ENCODE measurements around the gene ZNF697. TPM values are rescaled to one million over a fixed set of nuclear protein-coding genes. Genes with fewer than 3 reads are reported as not detected.
"Not testable (repeated sequence)": the region's sequence is repeated elsewhere in the genome, so short reads cannot be mapped to it uniquely, and the experiment has no call there.

ZNF697 gene
- total RNA-seq, 1 donor = 14.2 TPM

GRCh38 chr1:119595168-119595567, 52.9 kb downstream of the ZNF697 start:
- TF ChIP-seq, protein P1, sequence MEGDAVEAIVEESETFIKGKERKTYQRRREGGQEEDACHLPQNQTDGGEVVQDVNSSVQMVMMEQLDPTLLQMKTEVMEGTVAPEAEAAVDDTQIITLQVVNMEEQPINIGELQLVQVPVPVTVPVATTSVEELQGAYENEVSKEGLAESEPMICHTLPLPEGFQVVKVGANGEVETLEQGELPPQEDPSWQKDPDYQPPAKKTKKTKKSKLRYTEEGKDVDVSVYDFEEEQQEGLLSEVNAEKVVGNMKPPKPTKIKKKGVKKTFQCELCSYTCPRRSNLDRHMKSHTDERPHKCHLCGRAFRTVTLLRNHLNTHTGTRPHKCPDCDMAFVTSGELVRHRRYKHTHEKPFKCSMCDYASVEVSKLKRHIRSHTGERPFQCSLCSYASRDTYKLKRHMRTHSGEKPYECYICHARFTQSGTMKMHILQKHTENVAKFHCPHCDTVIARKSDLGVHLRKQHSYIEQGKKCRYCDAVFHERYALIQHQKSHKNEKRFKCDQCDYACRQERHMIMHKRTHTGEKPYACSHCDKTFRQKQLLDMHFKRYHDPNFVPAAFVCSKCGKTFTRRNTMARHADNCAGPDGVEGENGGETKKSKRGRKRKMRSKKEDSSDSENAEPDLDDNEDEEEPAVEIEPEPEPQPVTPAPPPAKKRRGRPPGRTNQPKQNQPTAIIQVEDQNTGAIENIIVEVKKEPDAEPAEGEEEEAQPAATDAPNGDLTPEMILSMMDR (IDR thresholded peaks at IDR 0.05; ENCODE audit: insufficient read depth, low read depth, low read length) = no peak
- DNase-seq (ENCODE audit: low read depth) = no peak
- no peak overlapping the region for H3K4me3 ChIP-seq (ENCODE audit: low read depth, low read length)

DNA sequence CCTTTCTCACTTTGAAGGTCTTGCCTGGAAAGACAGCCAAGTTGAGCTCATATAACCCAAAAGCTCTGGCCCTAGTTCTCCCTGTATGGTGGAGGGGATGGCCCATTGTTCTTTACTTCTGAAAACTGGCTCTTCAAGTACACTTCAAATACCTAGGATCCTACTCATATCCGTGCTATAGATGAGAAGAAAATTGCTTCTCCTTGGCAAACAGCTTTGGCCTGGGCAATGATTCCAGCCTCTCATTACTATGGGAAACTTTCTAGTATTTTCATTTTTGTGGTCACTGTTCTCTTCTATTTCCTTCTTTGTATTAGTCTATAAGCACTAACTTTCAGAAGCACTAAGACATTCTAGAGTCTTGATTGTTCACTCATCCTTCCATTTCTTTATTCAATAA, 53.7 kb downstream of the ZNF697 start:
- DNase-seq (ENCODE audit: low read depth) = no peak
- TF ChIP-seq, protein P1 (IDR thresholded peaks at IDR 0.05; ENCODE audit: insufficient read depth, low read depth, low read length) = no peak
- H3K4me3 ChIP-seq (ENCODE audit: low read depth, low read length) = no peak overlapping the region

DNA sequence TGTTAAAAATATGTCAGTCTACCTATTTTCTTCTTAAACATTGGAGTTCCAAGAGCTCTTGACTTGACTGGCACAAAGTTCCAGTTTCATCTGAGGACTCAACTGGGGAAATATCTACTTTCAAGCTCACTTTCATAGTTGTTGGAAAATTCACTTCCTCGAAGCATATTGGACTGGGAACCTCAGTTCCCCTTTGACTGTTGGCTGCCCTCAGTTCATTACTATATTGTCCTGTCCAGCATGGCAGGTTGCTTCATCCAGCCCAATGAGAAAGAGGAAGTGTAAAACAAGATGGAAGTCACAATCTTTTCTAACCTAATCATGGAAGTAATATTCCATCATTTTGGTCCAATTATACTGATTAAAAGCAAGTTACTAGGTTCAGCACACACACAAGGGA, 54.3 kb downstream of the ZNF697 start:
- TF ChIP-seq, protein P1 (IDR thresholded peaks at IDR 0.05; ENCODE audit: insufficient read depth, low read depth, low read length) = no peak
- DNase-seq (ENCODE audit: low read depth) = no peak
- H3K4me3 ChIP-seq (ENCODE audit: low read depth, low read length) = no peak overlapping the region

DNA sequence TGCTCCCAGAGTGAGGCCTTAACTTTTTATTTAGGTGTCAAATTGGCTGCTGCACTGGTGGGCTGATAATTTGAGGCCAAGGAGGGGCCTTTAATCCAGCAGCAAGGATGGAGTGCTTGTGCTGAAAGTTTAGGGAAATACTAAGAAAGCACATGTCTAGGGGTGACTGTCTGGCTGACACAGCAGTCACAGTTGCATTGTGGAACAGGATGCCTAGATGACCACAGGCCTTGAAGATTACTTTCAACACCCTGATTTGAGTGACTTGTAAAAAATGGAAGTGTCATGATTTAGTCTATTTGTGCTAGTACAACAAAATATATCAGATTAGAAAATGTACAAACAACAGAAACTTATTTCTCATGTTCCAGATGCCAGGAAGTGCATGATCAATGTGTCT, 57.7 kb downstream of the ZNF697 start:
- TF ChIP-seq, protein P1 (IDR thresholded peaks at IDR 0.05; ENCODE audit: insufficient read depth, low read depth, low read length) = no peak
- no peak for DNase-seq (ENCODE audit: low read depth)
- H3K4me3 ChIP-seq (ENCODE audit: low read depth, low read length) = no peak overlapping the region

DNA sequence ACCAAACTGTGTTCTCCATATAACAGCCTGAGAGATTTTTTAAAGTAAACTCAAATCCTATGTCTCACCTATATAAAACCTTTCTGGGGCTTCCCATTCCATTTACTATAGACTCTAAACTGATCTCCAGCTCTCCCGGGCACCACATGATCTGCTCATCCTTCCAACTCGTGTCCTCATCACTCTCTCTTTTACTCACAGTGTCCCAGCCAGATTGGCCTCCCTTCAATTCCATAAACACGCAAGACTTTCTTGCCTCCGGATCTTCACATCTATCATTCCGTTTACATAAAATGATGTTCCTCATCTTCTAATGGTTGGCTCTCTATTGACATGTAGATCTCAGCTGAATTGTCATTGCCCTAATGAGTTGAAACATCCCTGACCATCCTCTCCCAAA, 59.4 kb downstream of the ZNF697 start:
- no peak for DNase-seq (ENCODE audit: low read depth)
- TF ChIP-seq, protein P1 (IDR thresholded peaks at IDR 0.05; ENCODE audit: insufficient read depth, low read depth, low read length) = no peak
- no peak overlapping the region for H3K4me3 ChIP-seq (ENCODE audit: low read depth, low read length)

GRCh38 chr1:119587341-119587740, 60.7 kb downstream of the ZNF697 start:
- H3K4me3 ChIP-seq (ENCODE audit: low read depth, low read length) = no peak overlapping the region
- peak; percentile 21 for DNase-seq (ENCODE audit: low read depth)
- TF ChIP-seq, protein P1 (IDR thresholded peaks at IDR 0.05; ENCODE audit: insufficient read depth, low read depth, low read length) = no peak

- not testable (repeated sequence) for H3K4me3 ChIP-seq (ENCODE audit: low read depth, low read length); DNase-seq (ENCODE audit: low read depth)
Observed at GRCh38 chr1:119585801-119586200, 62.3 kb downstream of the ZNF697 start.

Measured in fibroblast of villous mesenchyme (primary cell).